SK-N-SH (cell line): ENCODE data around the gene OR4K5. TPM values are rescaled to one million over a fixed set of nuclear protein-coding genes. Genes with fewer than 3 reads are reported as not detected.
A peak's percentile ranks its signal among the peaks of the same experiment; 100 is the strongest.

Source experiments
- CTCF ChIA-PET: fragments of 300-600, 350-600 bp; formaldehyde crosslinking; extraction: SDS; loops from one replicate; lab custom pipeline; 2021; lab: Yijun Ruan, JAX
- POLR2A ChIA-PET: fragments of 350-600 bp; sonication (Branson Sonifier 250); formaldehyde crosslinking; extraction: SDS; loops from one replicate; lab custom pipeline; 2020; ENCODE audit warnings: antibody characterized with exemption, inconsistent platforms; lab: Yijun Ruan, JAX
- DNase-seq: peaks from one replicate; pipeline ENCODE4 v3.0.0; 2012
- H2AFZ ChIP-seq: fragments of 200-600 bp; sonication (generic); 2 replicates; pipeline ENCODE4 v1.8.1; 2016; ENCODE audit warnings: antibody characterized with exemption, mild to moderate bottlenecking, low read depth
- H3F3A ChIP-seq: fragments of 200-600 bp; sonication (generic); replicated peaks from 2 replicates; pipeline ENCODE3; 2016; ENCODE audit warnings: antibody characterized with exemption, mild to moderate bottlenecking; ENCODE audit not compliant: insufficient read depth
- H3K27ac ChIP-seq, 2 experiments: fragments of 200-500 bp in 1 of 2; fragments of 200-600 bp in 1 of 2; sonication (Bioruptor generic) in 1 of 2; sonication (generic), shearing (Covaris generic) in 1 of 2; 2 replicates each; pipeline versions ENCODE4 v1.5.1 to v1.6.1; 2014 to 2016; ENCODE audit warnings: low read depth in 2 of 2, inconsistent platforms in 1 of 2, low read length in 1 of 2, mild to moderate bottlenecking in 1 of 2, mixed read lengths in 1 of 2
- H3K27me3 ChIP-seq: fragments of 200-600 bp; sonication (generic), shearing (Covaris generic); 2 replicates; pipeline ENCODE4 v1.6.1; 2016; ENCODE audit warnings: mixed run types; ENCODE audit not compliant: insufficient read depth
- H3K36me3 ChIP-seq, 2 experiments: fragments of 200-500 bp in 1 of 2; fragments of 200-600 bp in 1 of 2; sonication (Bioruptor generic) in 1 of 2; sonication (generic) in 1 of 2; replicated peaks in 1 of 2; 2 replicates each; pipeline versions ENCODE3 to v1.5.1; 2014 to 2016; ENCODE audit warnings: low read length in 1 of 2, mild to moderate bottlenecking in 1 of 2; ENCODE audit not compliant: insufficient read depth in 2 of 2, control insufficient read depth in 1 of 2
- H3K4me1 ChIP-seq, 2 experiments: fragments of 200-500 bp in 1 of 2; fragments of 200-600 bp in 1 of 2; sonication (Bioruptor generic) in 1 of 2; sonication (generic), shearing (Covaris generic) in 1 of 2; 2 replicates each; pipeline versions ENCODE4 v1.5.1 to v1.6.1; 2014 to 2016; ENCODE audit warnings: low read depth in 1 of 2, low read length in 1 of 2, mixed run types in 1 of 2; ENCODE audit not compliant: insufficient read depth in 2 of 2, control insufficient read depth in 1 of 2
- H3K4me2 ChIP-seq: fragments of 200-600 bp; sonication (generic), shearing (Covaris generic); 2 replicates; pipeline ENCODE4 v1.6.1; 2017; ENCODE audit warnings: mixed run types
- H3K4me3 ChIP-seq, 2 experiments: fragments of 200-500 bp in 1 of 2; fragments of 200-600 bp in 1 of 2; sonication (Bioruptor generic) in 1 of 2; sonication (generic), shearing (Covaris generic) in 1 of 2; 2 replicates each; pipeline versions ENCODE4 v1.5.1 to v1.8.1; 2014 to 2016; ENCODE audit warnings: low read depth in 2 of 2, inconsistent platforms in 1 of 2, low read length in 1 of 2, mild to moderate bottlenecking in 1 of 2, mixed read lengths in 1 of 2, moderate library complexity in 1 of 2
- H3K79me2 ChIP-seq: fragments of 200-600 bp; sonication (generic); 2 replicates; pipeline ENCODE4 v1.8.1; 2017; ENCODE audit warnings: mild to moderate bottlenecking; ENCODE audit not compliant: insufficient read depth
- H3K9ac ChIP-seq: fragments of 200-600 bp; sonication (generic); 2 replicates; pipeline ENCODE4 v1.6.1; 2017; ENCODE audit warnings: mixed run types
- H3K9me2 ChIP-seq: fragments of 200-600 bp; sonication (generic); 2 replicates; pipeline ENCODE4 v1.6.1; 2017; ENCODE audit warnings: mixed run types
- H3K9me3 ChIP-seq: fragments of 200-600 bp; sonication (generic); 2 replicates; pipeline ENCODE4 v1.6.1; 2017; ENCODE audit warnings: mixed run types, mild to moderate bottlenecking, moderate library complexity
- H4K20me1 ChIP-seq: fragments of 200-600 bp; sonication (generic); 2 replicates; pipeline ENCODE4 v1.6.1; 2017; ENCODE audit warnings: mild to moderate bottlenecking, mixed run types; ENCODE audit not compliant: insufficient read depth
- CHD2 ChIP-seq: fragments of 150-350 bp; IDR thresholded peaks from 2 replicates; pipeline ENCODE4 v1.6.1; 2018; ENCODE audit warnings: low read length; ENCODE audit not compliant: partially characterized antibody
- ELF1 ChIP-seq: IDR thresholded peaks from 2 replicates; pipeline ENCODE4 v1.4.0; 2012
- EP300 ChIP-seq, 2 experiments: IDR thresholded peaks; 2 replicates each; pipeline versions ENCODE4 v1.4.0 to v1.6.1; 2012; ENCODE audit warnings: borderline replicate concordance in 1 of 2, low read depth in 1 of 2, low read length in 1 of 2
- FOSL2 ChIP-seq: IDR thresholded peaks from 2 replicates; pipeline ENCODE4 v1.4.0; 2012; ENCODE audit warnings: low read depth, mild to moderate bottlenecking, moderate library complexity, borderline replicate concordance
- FOXJ3 ChIP-seq: sonication (generic); formaldehyde crosslinking; IDR thresholded peaks from 2 replicates; pipeline ENCODE4 v1.5.1; 2020; ENCODE audit warnings: mild to moderate bottlenecking, missing genetic modification reagents
- GABPA ChIP-seq: IDR thresholded peaks from 2 replicates; pipeline ENCODE4 v1.4.0; 2012; ENCODE audit warnings: low read depth, mild to moderate bottlenecking
- JUND ChIP-seq: IDR thresholded peaks from 2 replicates; pipeline ENCODE4 v1.4.0; 2012
- MXI1 ChIP-seq: IDR thresholded peaks from 2 replicates; pipeline ENCODE4 v1.6.1; 2012; ENCODE audit warnings: mild to moderate bottlenecking, low read depth, low read length, improper control_type of control experiment
- RAD21 ChIP-seq: IDR thresholded peaks from 2 replicates; pipeline ENCODE4 v1.6.1; 2012; ENCODE audit warnings: mild to moderate bottlenecking, low read length
- SMC3 ChIP-seq: IDR thresholded peaks from 2 replicates; pipeline ENCODE4 v1.6.1; 2012; ENCODE audit warnings: low read depth, low read length, improper control_type of control experiment
- TAF1 ChIP-seq: IDR thresholded peaks from 2 replicates; pipeline ENCODE4 v1.6.1; 2012; ENCODE audit warnings: low read depth, mild to moderate bottlenecking, low read length, moderate library complexity, borderline replicate concordance
- TCF12 ChIP-seq: IDR thresholded peaks from 2 replicates; pipeline ENCODE4 v1.4.0; 2012
- WGBS: methylation state at CpG from one replicate; pipeline ENCODE4 v1.1.6; 2017; ENCODE audit warnings: low lambda C conversion rate; 5-methylcytosine and 5-hydroxymethylcytosine counted together
- polyA plus RNA-seq, 3 experiments: library from polyadenylated mRNA; depleted of rRNA; stranded (reverse); fragments of >200 nt; gene quantifications; 2 replicates each; pipeline ENCODE4 v1.2.3, GENCODE V29; 2012
- TF ChIP-seq, protein P1 (sequence below): IDR thresholded peaks from 2 replicates; pipeline ENCODE4 v1.4.0; 2012; ENCODE audit warnings: low read depth, borderline replicate concordance
- TF ChIP-seq, protein P2 (sequence below): fragments of 150-350 bp; IDR thresholded peaks from 2 replicates; pipeline ENCODE4 v1.6.1; 2016; ENCODE audit warnings: mild to moderate bottlenecking, low read depth, low read length
- TF ChIP-seq, protein P3 (sequence below): fragments of 200-600 bp; sonication (generic); IDR thresholded peaks from 2 replicates; pipeline ENCODE4 v1.6.1; 2017; ENCODE audit warnings: antibody characterized with exemption, mild to moderate bottlenecking, moderate library complexity
- TF ChIP-seq, protein P4 (sequence below): IDR thresholded peaks from 2 replicates; pipeline ENCODE4 v1.6.1; 2012; ENCODE audit warnings: mild to moderate bottlenecking, low read depth, low read length, moderate library complexity

OR4K5 gene
- polyA plus RNA-seq, 1 of the 3 experiments (the other 2 are of a cell fraction) = not detected

DNA sequence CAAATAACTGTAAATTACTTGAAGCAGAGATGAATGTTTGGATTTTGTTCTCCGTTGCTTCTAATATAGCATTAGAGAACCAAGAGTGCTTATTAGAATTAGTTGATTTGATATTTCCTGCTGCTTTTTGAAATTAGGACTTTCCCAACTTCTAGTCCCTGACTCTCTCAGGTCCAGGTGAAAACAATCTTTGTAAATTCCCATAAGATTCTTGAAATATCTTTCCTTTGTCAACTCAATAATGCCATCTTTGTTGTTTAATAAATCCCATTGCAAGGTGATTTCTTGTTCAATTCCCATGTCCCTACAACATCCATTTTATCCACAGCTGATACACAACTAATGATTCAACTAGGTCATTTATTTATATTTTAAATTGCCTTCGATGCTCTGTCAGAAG, 45.6 kb upstream of the OR4K5 start, which contains the start of gene OR4K2:
TSS of gene OR4K2 (plus strand) at position 301 of the 400 bp plus-strand sequence. CDS start 1,126 bp downstream, outside the sequence.
- no peak within 1 kb of the TSS for H3K27ac ChIP-seq
- no peak within 1 kb of the TSS for H3K4me2 ChIP-seq
- H4K20me1 ChIP-seq = no peaks in the 10 kb centered on the region
- ChIA-PET CTCF (interaction anchor here (1.0 kb wide), 1 partner anchor 14 kb away, joined by 3 read pairs; no protein-coding TSS in a partner anchor), POLR2A (no interaction called here)
- TF ChIP-seq CHD2 (no peak), FOXJ3 (CRISPR knock-in tag) (no peak), MXI1 (no peak), EP300 (IDR thresholded peaks at IDR 0.05; ENCODE audit: borderline replicate concordance in 1 of 2, low read depth in 1 of 2, low read length in 1 of 2) (no peak), TAF1 (no peak), FOSL2 (no peak), GABPA (no peak), ELF1 (no peak), SMC3 (no peak), RAD21 (no peak)
- TF ChIP-seq, protein P1, sequence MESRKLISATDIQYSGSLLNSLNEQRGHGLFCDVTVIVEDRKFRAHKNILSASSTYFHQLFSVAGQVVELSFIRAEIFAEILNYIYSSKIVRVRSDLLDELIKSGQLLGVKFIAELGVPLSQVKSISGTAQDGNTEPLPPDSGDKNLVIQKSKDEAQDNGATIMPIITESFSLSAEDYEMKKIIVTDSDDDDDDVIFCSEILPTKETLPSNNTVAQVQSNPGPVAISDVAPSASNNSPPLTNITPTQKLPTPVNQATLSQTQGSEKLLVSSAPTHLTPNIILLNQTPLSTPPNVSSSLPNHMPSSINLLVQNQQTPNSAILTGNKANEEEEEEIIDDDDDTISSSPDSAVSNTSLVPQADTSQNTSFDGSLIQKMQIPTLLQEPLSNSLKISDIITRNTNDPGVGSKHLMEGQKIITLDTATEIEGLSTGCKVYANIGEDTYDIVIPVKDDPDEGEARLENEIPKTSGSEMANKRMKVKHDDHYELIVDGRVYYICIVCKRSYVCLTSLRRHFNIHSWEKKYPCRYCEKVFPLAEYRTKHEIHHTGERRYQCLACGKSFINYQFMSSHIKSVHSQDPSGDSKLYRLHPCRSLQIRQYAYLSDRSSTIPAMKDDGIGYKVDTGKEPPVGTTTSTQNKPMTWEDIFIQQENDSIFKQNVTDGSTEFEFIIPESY = no peak
- TF ChIP-seq, protein P2, sequence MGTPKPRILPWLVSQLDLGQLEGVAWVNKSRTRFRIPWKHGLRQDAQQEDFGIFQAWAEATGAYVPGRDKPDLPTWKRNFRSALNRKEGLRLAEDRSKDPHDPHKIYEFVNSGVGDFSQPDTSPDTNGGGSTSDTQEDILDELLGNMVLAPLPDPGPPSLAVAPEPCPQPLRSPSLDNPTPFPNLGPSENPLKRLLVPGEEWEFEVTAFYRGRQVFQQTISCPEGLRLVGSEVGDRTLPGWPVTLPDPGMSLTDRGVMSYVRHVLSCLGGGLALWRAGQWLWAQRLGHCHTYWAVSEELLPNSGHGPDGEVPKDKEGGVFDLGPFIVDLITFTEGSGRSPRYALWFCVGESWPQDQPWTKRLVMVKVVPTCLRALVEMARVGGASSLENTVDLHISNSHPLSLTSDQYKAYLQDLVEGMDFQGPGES = no peak
- H2AFZ ChIP-seq = no peak within 1 kb of the TSS
- H3K79me2 ChIP-seq = no peaks in the 10 kb centered on the region
- H3K4me3 ChIP-seq = no peak within 1 kb of the TSS
- no peaks in the 10 kb centered on the region for H3K9me2 ChIP-seq
- H3F3A ChIP-seq = no peaks in the 10 kb centered on the region
- under 1% methylated on average over 2 of the region's 2 CpGs for WGBS
- H3K27me3 ChIP-seq = peaks cover 8% of the 10 kb centered on the region; the same call in 1 of the 2 replicates
- no peaks in the 10 kb centered on the region for H3K4me1 ChIP-seq
- H3K9me3 ChIP-seq = no peaks in the 10 kb centered on the region; the same call in 1 of the 2 replicates
- H3K36me3 ChIP-seq = no peaks in the 10 kb centered on the region
- no peak for DNase-seq
- H3K9ac ChIP-seq = no peak within 1 kb of the TSS

DNA sequence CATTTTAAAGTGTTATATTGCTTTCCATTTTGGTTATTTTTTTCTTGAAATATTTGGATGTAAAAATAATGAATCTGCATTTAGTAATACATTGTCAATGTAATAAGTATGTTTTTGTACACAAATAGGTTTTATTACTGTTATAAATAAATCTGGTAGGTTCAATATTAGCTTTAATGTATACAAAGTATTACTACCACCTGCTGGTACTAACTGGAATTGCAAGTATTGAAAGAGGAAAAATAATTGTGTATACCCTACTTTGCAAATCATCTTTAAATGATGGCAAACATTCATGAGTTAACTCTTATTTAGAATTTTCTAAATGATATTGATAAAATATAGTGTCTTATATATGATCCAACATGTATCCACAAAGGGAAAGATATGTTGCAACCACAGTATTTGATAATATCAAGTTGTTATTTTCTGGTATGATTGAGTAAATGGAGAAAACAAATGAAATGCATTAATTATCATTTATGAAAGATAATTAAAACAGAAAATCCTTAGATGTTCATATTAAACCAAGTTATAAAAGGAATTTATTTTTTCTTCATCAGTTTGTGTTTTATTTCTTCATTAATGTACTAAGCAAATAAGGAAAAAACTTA, 42.3 kb upstream of the OR4K5 start:
- CTCF ChIA-PET = interaction anchor here (0.7 to 1.5 kb wide), 8 partner anchors 8 to 106 kb away, joined by 3 to 10 read pairs (median 3); no protein-coding TSS in a partner anchor
- Histone ChIP-seq H3K27ac (no peak overlapping the region), H3K9me3 (no peaks in the 10 kb centered on the region; the same call in 1 of the 2 replicates), H3K27me3 (peaks cover 14% of the 10 kb centered on the region; the same call in 1 of the 2 replicates), H3K4me2 (no peak overlapping the region), H4K20me1 (no peaks in the 10 kb centered on the region), H3K4me1 (no peaks in the 10 kb centered on the region), H2AFZ (no peak overlapping the region), H3K79me2 (no peaks in the 10 kb centered on the region), H3K9ac (no peak overlapping the region), H3K36me3 (no peaks in the 10 kb centered on the region), H3K4me3 (no peak overlapping the region), H3K9me2 (no peaks in the 10 kb centered on the region), H3F3A (no peaks in the 10 kb centered on the region)
- peak; percentile 19 for DNase-seq
- POLR2A ChIA-PET = no interaction called here
- TF ChIP-seq JUND (no peak), FOSL2 (no peak), TCF12 (no peak), RAD21 (peak; percentile 43)
- TF ChIP-seq, protein P3, sequence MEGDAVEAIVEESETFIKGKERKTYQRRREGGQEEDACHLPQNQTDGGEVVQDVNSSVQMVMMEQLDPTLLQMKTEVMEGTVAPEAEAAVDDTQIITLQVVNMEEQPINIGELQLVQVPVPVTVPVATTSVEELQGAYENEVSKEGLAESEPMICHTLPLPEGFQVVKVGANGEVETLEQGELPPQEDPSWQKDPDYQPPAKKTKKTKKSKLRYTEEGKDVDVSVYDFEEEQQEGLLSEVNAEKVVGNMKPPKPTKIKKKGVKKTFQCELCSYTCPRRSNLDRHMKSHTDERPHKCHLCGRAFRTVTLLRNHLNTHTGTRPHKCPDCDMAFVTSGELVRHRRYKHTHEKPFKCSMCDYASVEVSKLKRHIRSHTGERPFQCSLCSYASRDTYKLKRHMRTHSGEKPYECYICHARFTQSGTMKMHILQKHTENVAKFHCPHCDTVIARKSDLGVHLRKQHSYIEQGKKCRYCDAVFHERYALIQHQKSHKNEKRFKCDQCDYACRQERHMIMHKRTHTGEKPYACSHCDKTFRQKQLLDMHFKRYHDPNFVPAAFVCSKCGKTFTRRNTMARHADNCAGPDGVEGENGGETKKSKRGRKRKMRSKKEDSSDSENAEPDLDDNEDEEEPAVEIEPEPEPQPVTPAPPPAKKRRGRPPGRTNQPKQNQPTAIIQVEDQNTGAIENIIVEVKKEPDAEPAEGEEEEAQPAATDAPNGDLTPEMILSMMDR = peak; percentile 87
- TF ChIP-seq, protein P4, sequence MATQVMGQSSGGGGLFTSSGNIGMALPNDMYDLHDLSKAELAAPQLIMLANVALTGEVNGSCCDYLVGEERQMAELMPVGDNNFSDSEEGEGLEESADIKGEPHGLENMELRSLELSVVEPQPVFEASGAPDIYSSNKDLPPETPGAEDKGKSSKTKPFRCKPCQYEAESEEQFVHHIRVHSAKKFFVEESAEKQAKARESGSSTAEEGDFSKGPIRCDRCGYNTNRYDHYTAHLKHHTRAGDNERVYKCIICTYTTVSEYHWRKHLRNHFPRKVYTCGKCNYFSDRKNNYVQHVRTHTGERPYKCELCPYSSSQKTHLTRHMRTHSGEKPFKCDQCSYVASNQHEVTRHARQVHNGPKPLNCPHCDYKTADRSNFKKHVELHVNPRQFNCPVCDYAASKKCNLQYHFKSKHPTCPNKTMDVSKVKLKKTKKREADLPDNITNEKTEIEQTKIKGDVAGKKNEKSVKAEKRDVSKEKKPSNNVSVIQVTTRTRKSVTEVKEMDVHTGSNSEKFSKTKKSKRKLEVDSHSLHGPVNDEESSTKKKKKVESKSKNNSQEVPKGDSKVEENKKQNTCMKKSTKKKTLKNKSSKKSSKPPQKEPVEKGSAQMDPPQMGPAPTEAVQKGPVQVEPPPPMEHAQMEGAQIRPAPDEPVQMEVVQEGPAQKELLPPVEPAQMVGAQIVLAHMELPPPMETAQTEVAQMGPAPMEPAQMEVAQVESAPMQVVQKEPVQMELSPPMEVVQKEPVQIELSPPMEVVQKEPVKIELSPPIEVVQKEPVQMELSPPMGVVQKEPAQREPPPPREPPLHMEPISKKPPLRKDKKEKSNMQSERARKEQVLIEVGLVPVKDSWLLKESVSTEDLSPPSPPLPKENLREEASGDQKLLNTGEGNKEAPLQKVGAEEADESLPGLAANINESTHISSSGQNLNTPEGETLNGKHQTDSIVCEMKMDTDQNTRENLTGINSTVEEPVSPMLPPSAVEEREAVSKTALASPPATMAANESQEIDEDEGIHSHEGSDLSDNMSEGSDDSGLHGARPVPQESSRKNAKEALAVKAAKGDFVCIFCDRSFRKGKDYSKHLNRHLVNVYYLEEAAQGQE = no peak
